Lung (tissue), 12 donors: ENCODE data around the gene BRPF3. TPM values are rescaled to one million over a fixed set of nuclear protein-coding genes. Genes with fewer than 3 reads are reported as not detected.

ENCODE experiments used
- ATAC-seq: fragments of 200-7000 bp; cut with Tn5 transposase; one replicate; pipeline ENCODE4 v1.9.1; 2020; ENCODE audit warnings: moderate number of reproducible peaks; ENCODE audit not compliant: insufficient read depth, low FRiP score
- DNase-seq, 3 donors: peaks; one replicate each; pipeline ENCODE4 v3.0.0-alpha.2; 2013 to 2017
- H3K27ac ChIP-seq, 2 donors: one replicate each; pipeline ENCODE4 v1.5.1; 2013; ENCODE audit warnings: mild to moderate bottlenecking in 2 of 2, moderate library complexity in 2 of 2, control low read depth in 1 of 2, inconsistent platforms in 1 of 2, low read depth in 1 of 2, low read length in 1 of 2
- H3K27me3 ChIP-seq, 3 donors: one replicate each; pipeline ENCODE4 v1.5.1; 2013; ENCODE audit warnings: low read length in 2 of 3; ENCODE audit not compliant: control insufficient read depth in 3 of 3, insufficient read depth in 3 of 3
- H3K36me3 ChIP-seq, 4 donors: one replicate each; pipeline ENCODE4 v1.5.1; 2013; ENCODE audit warnings: low read length in 4 of 4, mild to moderate bottlenecking in 1 of 4, moderate library complexity in 1 of 4; ENCODE audit not compliant: control insufficient read depth in 4 of 4, insufficient read depth in 4 of 4
- H3K4me1 ChIP-seq, 5 donors: one replicate each; pipeline ENCODE4 v1.5.1; 2013; ENCODE audit warnings: low read length in 5 of 5, mild to moderate bottlenecking in 2 of 5, moderate library complexity in 1 of 5; ENCODE audit not compliant: control insufficient read depth in 5 of 5, insufficient read depth in 5 of 5
- H3K4me3 ChIP-seq: one replicate; pipeline ENCODE4 v1.5.1; 2013; ENCODE audit warnings: mild to moderate bottlenecking, control low read depth, moderate library complexity
- H3K9ac ChIP-seq, 2 donors: one replicate each; pipeline ENCODE4 v1.5.1; 2013; ENCODE audit warnings: low read length in 2 of 2, control low read depth in 1 of 2; ENCODE audit not compliant: insufficient read depth in 1 of 2
- H3K9me3 ChIP-seq, 4 donors: one replicate each; pipeline ENCODE4 v1.5.1; 2013; ENCODE audit warnings: low read length in 3 of 4, mild to moderate bottlenecking in 1 of 4, moderate library complexity in 1 of 4; ENCODE audit not compliant: control insufficient read depth in 4 of 4, insufficient read depth in 3 of 4
- CTCF ChIP-seq: IDR thresholded peaks from 2 replicates; pipeline ENCODE4 v1.5.1; 2012; ENCODE audit warnings: mild to moderate bottlenecking; ENCODE audit errors: control extremely low read depth, extremely low read depth
- WGBS, 2 donors: extraction: QIAGEN DNeasy Blood & Tissue Kit; methylation state at CpG; one replicate each; pipeline ENCODE4 v1.1.7; 2013; 5-methylcytosine and 5-hydroxymethylcytosine counted together
- polyA plus RNA-seq, 2 donors: library from polyadenylated mRNA; stranded (reverse); fragments of 200-250 nt; gene quantifications; one replicate each; pipeline ENCODE4 v1.2.1, GENCODE V29; 2013
- total RNA-seq, 2 donors: library from RNA; depleted of rRNA in 1 of 2; stranded (reverse); fragments of >200 nt in 1 of 2; gene quantifications; one replicate each; pipeline ENCODE4 v1.2.1, GENCODE V29; 2014 to 2021
- donor health status: control.
- donor health status: control.
- donor health status: Bipolar disorder and iron deficiency.
- donor health status: healthy.
- donor health status: DM: yes; HTN: yes; CAD: no.

BRPF3 gene
- total and polyA plus RNA-seq, 4 donors: 7.8 to 29.2 (median 20.2) TPM

DNA sequence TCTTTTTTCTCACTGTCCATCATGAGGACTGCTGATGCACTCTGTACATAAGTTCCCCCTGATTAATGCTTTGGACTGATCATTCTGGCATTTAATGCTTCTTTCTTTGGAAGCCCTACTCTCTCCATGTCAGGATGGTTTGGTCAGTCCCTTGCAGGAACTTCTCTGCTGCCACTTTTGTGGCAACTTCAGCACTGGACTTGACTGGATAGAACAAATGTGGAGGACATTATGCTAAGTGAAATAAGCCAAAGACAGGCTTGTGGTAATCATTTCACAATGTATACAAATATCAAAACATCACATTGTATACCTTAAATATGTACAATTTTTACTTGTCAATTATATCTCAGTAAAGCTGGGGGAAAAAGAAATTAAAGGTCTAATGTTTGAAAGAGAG lies 12.2 kb upstream of the BRPF3 start:
- Histone ChIP-seq H3K9ac (no peak overlapping the region), H3K4me1 (no peaks in the 10 kb centered on the region), H3K27ac (no peak overlapping the region), H3K36me3 (no peaks in the 10 kb centered on the region), H3K9me3 (peaks cover 0 to 2% (median 0%) of the 10 kb centered on the region in 4 donors), H3K4me3 (no peak overlapping the region), H3K27me3 (no peaks in the 10 kb centered on the region)
- TF ChIP-seq CTCF: no peak
- no peak for ATAC-seq
- no peak for DNase-seq

- 95 to 96% methylated on average over 2 of the region's 2 CpGs for WGBS, 2 donors
- Histone ChIP-seq H3K27ac (no peak overlapping the region), H3K4me1 (no peaks in the 10 kb centered on the region)
Observed at GRCh38 chr6:36186199-36186598, 10.3 kb upstream of the BRPF3 start.

DNA sequence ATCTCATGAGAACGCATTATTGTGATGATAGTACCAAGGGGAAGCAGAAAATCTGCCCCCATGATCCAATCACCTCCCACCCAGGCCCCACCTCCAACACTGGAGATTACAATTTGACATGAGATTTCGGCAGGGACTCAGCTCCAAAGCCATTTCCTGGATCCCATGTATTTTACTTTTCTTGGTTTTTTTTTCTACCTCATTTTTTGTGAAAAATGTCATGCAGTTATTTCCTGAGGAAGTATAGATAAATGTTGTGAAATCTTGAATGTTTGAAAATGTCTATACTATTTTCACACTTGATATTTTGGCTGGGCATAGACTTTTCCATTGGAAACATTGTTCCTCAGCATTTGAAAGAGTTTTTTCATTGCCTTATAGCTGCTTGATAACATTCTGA lies 9.1 kb upstream of the BRPF3 start:
- no peak for TF ChIP-seq CTCF
- 34 to 57% methylated on average over 2 of the region's 2 CpGs for WGBS, 2 donors
- H3K27ac ChIP-seq: no peak overlapping the region
- H3K27me3 ChIP-seq: no peaks in the 10 kb centered on the region
- ATAC-seq (no peak), DNase-seq (no peak)
- H3K36me3 ChIP-seq: no peaks in the 10 kb centered on the region
- no peaks in the 10 kb centered on the region for H3K9me3 ChIP-seq
- H3K4me1 ChIP-seq: no peaks in the 10 kb centered on the region
- no peak overlapping the region for H3K4me3 ChIP-seq
- H3K9ac ChIP-seq: no peak overlapping the region

More at GRCh38 chr6:36186199-36186598, 10.3 kb upstream of the BRPF3 start:
- no peak for ATAC-seq
- Histone ChIP-seq H3K9me3 (peaks cover 0 to 2% (median 0%) of the 10 kb centered on the region in 4 donors), H3K36me3 (no peaks in the 10 kb centered on the region), H3K9ac (no peak overlapping the region), H3K27me3 (no peaks in the 10 kb centered on the region), H3K4me3 (no peak overlapping the region)
- TF ChIP-seq CTCF: no peak
- DNase-seq: no peak

- Histone ChIP-seq H3K9me3 (no peaks in the 10 kb centered on the region), H3K36me3 (peaks cover 3 to 13% (median 5%) of the 10 kb centered on the region in 4 donors), H3K27ac (peak overlapping the region; percentile 88 to 95), H3K4me3 (peak overlapping the region; percentile 73), H3K9ac (peak overlapping the region; percentile 73 to 85), H3K4me1 (peaks cover 0 to 13% (median 7%) of the 10 kb centered on the region in 5 donors), H3K27me3 (no peaks in the 10 kb centered on the region)
- DNase-seq: peak in 2 of 3 donors; percentile 2 to 25
- WGBS, 2 donors: 17 to 19% methylated on average over 8 of the region's 8 CpGs
- no peak for ATAC-seq
- TF ChIP-seq CTCF: no peak
Observed at GRCh38 chr6:36195471-36196112, 952 bp upstream of the BRPF3 start.
